Breast epithelium (tissue), 4 donors: ENCODE data around the gene KLHDC4. TPM values are rescaled to one million over a fixed set of nuclear protein-coding genes. Genes with fewer than 3 reads are reported as not detected.
"Not testable (repeated sequence)": the region's sequence is repeated elsewhere in the genome, so short reads cannot be mapped to it uniquely, and the experiment has no call there.

ENCODE experiments used
- DNase-seq, 2 donors: peaks; one replicate each; pipeline ENCODE4 v3.0.0-alpha.2; 2019; ENCODE audit warnings: low spot score in 2 of 2
- H3K27ac ChIP-seq, 2 donors: fragments of 200-600 bp; sonication (generic) in 1 of 2; one replicate each; pipeline ENCODE4 v1.5.1; 2016 to 2019; ENCODE audit warnings: mild to moderate bottlenecking in 1 of 2
- H3K27me3 ChIP-seq, 2 donors: fragments of 200-600 bp; sonication (generic) in 1 of 2; one replicate each; pipeline versions ENCODE4 v1.5.1 to v1.6.0; 2017 to 2019; ENCODE audit warnings: control low read depth in 1 of 2, mild to moderate bottlenecking in 1 of 2
- H3K36me3 ChIP-seq: fragments of 200-600 bp; one replicate; pipeline ENCODE4 v1.5.1; 2019
- H3K4me1 ChIP-seq, 2 donors: fragments of 200-600 bp; sonication (generic); one replicate each; pipeline ENCODE4 v1.5.1; 2016 to 2019; ENCODE audit warnings: control low read depth in 1 of 2
- H3K4me3 ChIP-seq, 3 donors: fragments of 200-600 bp; sonication (generic); 1 replicate in 2 of 3; 2 replicates in 1 of 3; pipeline ENCODE4 v1.5.1; 2016 to 2019; ENCODE audit warnings: mild to moderate bottlenecking in 3 of 3, moderate library complexity in 2 of 3
- H3K9me3 ChIP-seq, 2 donors: fragments of 200-600 bp; sonication (generic) in 1 of 2; one replicate each; pipeline ENCODE4 v1.5.1; 2016 to 2019; ENCODE audit warnings: control low read depth in 1 of 2
- CTCF ChIP-seq, 3 donors: fragments of 450-650 bp; IDR thresholded peaks; one replicate each; pipeline ENCODE4 v1.5.1; 2016 to 2017; ENCODE audit warnings: antibody characterized with exemption in 3 of 3, mild to moderate bottlenecking in 3 of 3, moderate library complexity in 3 of 3
- POLR2A ChIP-seq: fragments of 450-650 bp; IDR thresholded peaks from one replicate; pipeline ENCODE4 v1.6.1; 2016; ENCODE audit warnings: antibody characterized with exemption, mild to moderate bottlenecking, moderate library complexity
- POLR2AphosphoS5 ChIP-seq, 3 donors: sonication (generic); formaldehyde crosslinking; IDR thresholded peaks; one replicate each; pipeline ENCODE4 v1.6.1; 2017; ENCODE audit warnings: antibody characterized with exemption in 3 of 3
- intact Hi-C: fragments of 100-400 bp; cut with DNase I; formaldehyde crosslinking; loops from one replicate; pipeline ENCODE4 v1.15.1; 2023; ENCODE audit warnings: low total_unique reads
- total RNA-seq, 3 donors: library from RNA; depleted of rRNA; stranded (reverse); fragments of >200 nt; gene quantifications; one replicate each; pipeline ENCODE4 v1.1.0, GENCODE V29; 2016

Gene KLHDC4
- total RNA-seq, 3 donors from 2014 or later, result 25.9 to 35.6 (median 32.4) TPM

- Histone ChIP-seq H3K36me3 (no peaks in the 10 kb centered on the region), H3K9me3 (no peaks in the 10 kb centered on the region), H3K4me3 (no peak overlapping the region), H3K27me3 (peaks cover 0 to 7% of the 10 kb centered on the region in 2 donors), H3K4me1 (no peaks in the 10 kb centered on the region), H3K27ac (no peak overlapping the region)
- TF ChIP-seq POLR2A (no peak), CTCF (IDR thresholded peaks at IDR 0.05) (no peak), POLR2AphosphoS5 (IDR thresholded peaks at IDR 0.05) (no peak)
- DNase-seq, result no peak
- intact Hi-C loops, result no loop called here
Measured at GRCh38 chr16:87784812-87785211, 19.0 kb upstream of the KLHDC4 start.

GRCh38 chr16:87782033-87782432 is 16.2 kb upstream of the KLHDC4 start:
- intact Hi-C loops, result no loop called here
- Histone ChIP-seq H3K4me3 (no peak overlapping the region), H3K9me3 (no peaks in the 10 kb centered on the region), H3K36me3 (no peaks in the 10 kb centered on the region), H3K4me1 (no peaks in the 10 kb centered on the region), H3K27ac (no peak overlapping the region), H3K27me3 (peaks cover 0 to 7% of the 10 kb centered on the region in 2 donors)
- no peak for DNase-seq
- TF ChIP-seq POLR2AphosphoS5 (IDR thresholded peaks at IDR 0.05) (no peak), POLR2A (no peak), CTCF (IDR thresholded peaks at IDR 0.05) (no peak)

- intact Hi-C loops, result no loop called here
- no peak for DNase-seq
- H3K27ac ChIP-seq, result no peak overlapping the region
Measured at GRCh38 chr16:87780385-87780989, 14.7 kb upstream of the KLHDC4 start.

GRCh38 chr16:87778830-87779579 is 13.2 kb upstream of the KLHDC4 start:
- DNase-seq, result peak; percentile 80 to 87
- H3K4me3 ChIP-seq, result no peak overlapping the region
- peak; percentile 74 to 90 (median 77) for TF ChIP-seq POLR2AphosphoS5 (IDR thresholded peaks at IDR 0.05)
- no peak for TF ChIP-seq POLR2A
- TF ChIP-seq CTCF (IDR thresholded peaks at IDR 0.05), result peak; percentile 97 to 98 (median 97)
- no peaks in the 10 kb centered on the region for H3K36me3 ChIP-seq
- intact Hi-C loops, result no loop called here
- no peak overlapping the region for H3K27ac ChIP-seq
- H3K27me3 ChIP-seq, result peaks cover 0 to 7% of the 10 kb centered on the region in 2 donors
- H3K9me3 ChIP-seq, result no peaks in the 10 kb centered on the region
- no peaks in the 10 kb centered on the region for H3K4me1 ChIP-seq

More at GRCh38 chr16:87780385-87780989, 14.7 kb upstream of the KLHDC4 start:
- no peak for TF ChIP-seq POLR2A
- H3K4me3 ChIP-seq, result no peak overlapping the region
- no peaks in the 10 kb centered on the region for H3K4me1 ChIP-seq
- no peaks in the 10 kb centered on the region for H3K9me3 ChIP-seq
- H3K36me3 ChIP-seq, result no peaks in the 10 kb centered on the region
- peaks cover 0 to 7% of the 10 kb centered on the region in 2 donors for H3K27me3 ChIP-seq

- Histone ChIP-seq H3K27me3 (peaks cover 0 to 7% of the 10 kb centered on the region in 2 donors), H3K36me3 (no peaks in the 10 kb centered on the region), H3K27ac (no peak overlapping the region), H3K4me3 (no peak overlapping the region), H3K4me1 (no peaks in the 10 kb centered on the region), H3K9me3 (no peaks in the 10 kb centered on the region)
- intact Hi-C loops, result no loop called here
- TF ChIP-seq CTCF (IDR thresholded peaks at IDR 0.05), result no peak
- no peak for TF ChIP-seq POLR2A
- no peak for TF ChIP-seq POLR2AphosphoS5 (IDR thresholded peaks at IDR 0.05)
- DNase-seq, result no peak
Measured at GRCh38 chr16:87778476-87778829, 12.7 kb upstream of the KLHDC4 start.

GRCh38 chr16:87773836-87774235 is 8.1 kb upstream of the KLHDC4 start:
- H3K27ac ChIP-seq, DNase-seq, H3K36me3 ChIP-seq, H3K9me3 ChIP-seq, H3K4me3 ChIP-seq, intact Hi-C loops, H3K4me1 ChIP-seq, H3K27me3 ChIP-seq: not testable (repeated sequence)

- intact Hi-C loops, H3K4me1 ChIP-seq, H3K27me3 ChIP-seq, DNase-seq, H3K9me3 ChIP-seq, H3K27ac ChIP-seq, H3K4me3 ChIP-seq, H3K36me3 ChIP-seq: not testable (repeated sequence)
Measured at GRCh38 chr16:87767456-87767855, 1.7 kb upstream of the KLHDC4 start.
